ENCODE measurements around the gene CYTH3. TPM values are rescaled to one million over a fixed set of nuclear protein-coding genes. Genes with fewer than 3 reads are reported as not detected.
"Not testable (repeated sequence)": the region's sequence is repeated elsewhere in the genome, so short reads cannot be mapped to it uniquely, and the experiment has no call there.

CYTH3 gene
- total RNA-seq, 2 donors from 2014 or later = 12.8 to 13.2 TPM

GRCh38 chr7:6210621-6211372, 61.6 kb downstream of the CYTH3 start:
- ATAC-seq (no peak), DNase-seq (no peak)
- intact Hi-C loops (cut with DNase I, micrococcal nuclease) = no loop called here

GRCh38 chr7:6209340-6209739, 63.1 kb downstream of the CYTH3 start:
- intact Hi-C loops (cut with DNase I, micrococcal nuclease) = no loop called here
- DNase-seq (no peak), ATAC-seq (no peak)

- intact Hi-C loops (cut with DNase I, micrococcal nuclease) = no loop called here
- DNase-seq (no peak), ATAC-seq (no peak)
Observed at GRCh38 chr7:6208573-6209328, 63.7 kb downstream of the CYTH3 start.

- intact Hi-C loops (cut with DNase I, micrococcal nuclease) = no loop called here
- ATAC-seq (no peak), DNase-seq (no peak)
Observed at GRCh38 chr7:6205971-6206660, 66.3 kb downstream of the CYTH3 start.

GRCh38 chr7:6203381-6203780, 69.0 kb downstream of the CYTH3 start:
- ATAC-seq (no peak), DNase-seq (no peak)
- intact Hi-C loops (cut with DNase I, micrococcal nuclease) = no loop called here

GRCh38 chr7:6202117-6202516, 70.3 kb downstream of the CYTH3 start:
- no peak for DNase-seq
- intact Hi-C loops (cut with DNase I, micrococcal nuclease) = no loop called here
- no peak for ATAC-seq

- ATAC-seq = no peak
- intact Hi-C loops (cut with DNase I, micrococcal nuclease) = no loop called here
Observed at GRCh38 chr7:6200971-6201370, 71.5 kb downstream of the CYTH3 start.

GRCh38 chr7:6198689-6199595, 73.5 kb downstream of the CYTH3 start:
- ATAC-seq = no peak
- intact Hi-C loops (cut with DNase I, micrococcal nuclease) = no loop called here
- no peak for DNase-seq

More at GRCh38 chr7:6200971-6201370, 71.5 kb downstream of the CYTH3 start:
- no peak for DNase-seq

- intact Hi-C loops (cut with DNase I, micrococcal nuclease) = no loop called here
- no peak for ATAC-seq
- DNase-seq = no peak
Observed at GRCh38 chr7:6197801-6198551, 74.4 kb downstream of the CYTH3 start.

GRCh38 chr7:6193709-6194108, 78.7 kb downstream of the CYTH3 start:
- intact Hi-C loops (cut with DNase I, micrococcal nuclease) = no loop called here
- DNase-seq (no peak), ATAC-seq (no peak)

- ATAC-seq; DNase-seq; intact Hi-C loops (cut with DNase I, micrococcal nuclease): not testable (repeated sequence)
Observed at GRCh38 chr7:6190563-6190962, 81.9 kb downstream of the CYTH3 start.

GRCh38 chr7:6188389-6188788, 84.0 kb downstream of the CYTH3 start:
- intact Hi-C loops (cut with DNase I, micrococcal nuclease) = no loop called here
- no peak for ATAC-seq

GRCh38 chr7:6186577-6186976, 85.8 kb downstream of the CYTH3 start:
- ATAC-seq = no peak
- intact Hi-C loops (cut with DNase I, micrococcal nuclease) = no loop called here
- no peak for DNase-seq

More at GRCh38 chr7:6188389-6188788, 84.0 kb downstream of the CYTH3 start:
- no peak for DNase-seq

- intact Hi-C loops (cut with DNase I, micrococcal nuclease) = no loop called here
- DNase-seq = no peak
- no peak for ATAC-seq
Observed at GRCh38 chr7:6182993-6183392, 89.4 kb downstream of the CYTH3 start.

GRCh38 chr7:6181136-6181535, 91.3 kb downstream of the CYTH3 start:
- DNase-seq (no peak), ATAC-seq (no peak)
- intact Hi-C loops (cut with DNase I, micrococcal nuclease) = no loop called here

GRCh38 chr7:6180344-6180725, 92.1 kb downstream of the CYTH3 start:
- DNase-seq (no peak), ATAC-seq (no peak)
- intact Hi-C loops (cut with DNase I, micrococcal nuclease) = no loop called here

GRCh38 chr7:6179620-6180343, 92.6 kb downstream of the CYTH3 start:
- no peak for ATAC-seq
- intact Hi-C loops (cut with DNase I, micrococcal nuclease) = no loop called here
- DNase-seq = no peak
